ENCODE data around the gene PDZRN3. TPM values are rescaled to one million over a fixed set of nuclear protein-coding genes. Genes with fewer than 3 reads are reported as not detected.

Gene PDZRN3
- total and polyA plus RNA-seq, 2 experiments from 2014 or later: 42.9 to 60.5 TPM

DNA sequence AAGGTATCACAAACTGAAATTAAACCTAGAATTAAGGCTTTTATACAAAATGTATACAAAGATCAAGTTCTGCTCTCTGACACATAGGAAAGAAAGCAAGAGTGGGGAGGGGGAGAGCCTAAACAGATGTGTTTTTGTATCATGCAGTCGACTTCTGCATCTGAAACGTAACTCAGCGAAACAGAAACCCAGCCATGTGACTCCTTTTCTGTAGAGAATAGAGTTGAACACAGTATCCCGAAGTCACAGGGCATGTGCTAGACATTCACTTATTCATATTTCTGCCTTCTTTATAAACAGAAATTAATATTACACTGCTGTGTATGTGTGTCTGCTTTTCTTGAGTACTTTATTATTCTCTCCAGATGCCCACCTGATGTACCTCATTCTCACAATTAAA lies 121.0 kb downstream of the PDZRN3 start:
- H3K4me2 ChIP-seq: peak overlapping the region; percentile 65
- DNase-seq (ENCODE audit: low spot score): no peak
- H3K36me3 ChIP-seq (replicated peaks; ENCODE audit: insufficient read depth, low read depth): no peaks in the 10 kb centered on the region
- H3K4me1 ChIP-seq (ENCODE audit: insufficient read depth): peaks cover 13% of the 10 kb centered on the region
- 54% methylated on average over 4 of the region's 4 CpGs for WGBS (ENCODE audit: low lambda C conversion rate, missing lambda C conversion rate)
- H3K27ac ChIP-seq: peak overlapping the region; percentile 67
- H3K79me2 ChIP-seq: peaks cover 71% of the 10 kb centered on the region
- H3K9me3 ChIP-seq (ENCODE audit: low read depth): no peaks in the 10 kb centered on the region
- no peaks in the 10 kb centered on the region for H3K9me2 ChIP-seq (replicated peaks; ENCODE audit: insufficient read depth)
- H3K27me3 ChIP-seq: no peaks in the 10 kb centered on the region
- H2AFZ ChIP-seq: no peak overlapping the region
- H4K20me1 ChIP-seq (ENCODE audit: insufficient read depth, poor library complexity, severe bottlenecking): peaks cover 3% of the 10 kb centered on the region
- no peak for TF ChIP-seq EZH2phosphoT487 (IDR thresholded peaks at IDR 0.05; ENCODE audit: low read depth, severe bottlenecking, unreplicated experiment)
- no peak for TF ChIP-seq EZH2 (IDR thresholded peaks at IDR 0.05; ENCODE audit: borderline replicate concordance)
- TF ChIP-seq, protein P1, sequence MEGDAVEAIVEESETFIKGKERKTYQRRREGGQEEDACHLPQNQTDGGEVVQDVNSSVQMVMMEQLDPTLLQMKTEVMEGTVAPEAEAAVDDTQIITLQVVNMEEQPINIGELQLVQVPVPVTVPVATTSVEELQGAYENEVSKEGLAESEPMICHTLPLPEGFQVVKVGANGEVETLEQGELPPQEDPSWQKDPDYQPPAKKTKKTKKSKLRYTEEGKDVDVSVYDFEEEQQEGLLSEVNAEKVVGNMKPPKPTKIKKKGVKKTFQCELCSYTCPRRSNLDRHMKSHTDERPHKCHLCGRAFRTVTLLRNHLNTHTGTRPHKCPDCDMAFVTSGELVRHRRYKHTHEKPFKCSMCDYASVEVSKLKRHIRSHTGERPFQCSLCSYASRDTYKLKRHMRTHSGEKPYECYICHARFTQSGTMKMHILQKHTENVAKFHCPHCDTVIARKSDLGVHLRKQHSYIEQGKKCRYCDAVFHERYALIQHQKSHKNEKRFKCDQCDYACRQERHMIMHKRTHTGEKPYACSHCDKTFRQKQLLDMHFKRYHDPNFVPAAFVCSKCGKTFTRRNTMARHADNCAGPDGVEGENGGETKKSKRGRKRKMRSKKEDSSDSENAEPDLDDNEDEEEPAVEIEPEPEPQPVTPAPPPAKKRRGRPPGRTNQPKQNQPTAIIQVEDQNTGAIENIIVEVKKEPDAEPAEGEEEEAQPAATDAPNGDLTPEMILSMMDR (IDR thresholded peaks at IDR 0.05; ENCODE audit: poor library complexity): no peak
- H3K4me3 ChIP-seq: no peak overlapping the region

DNA sequence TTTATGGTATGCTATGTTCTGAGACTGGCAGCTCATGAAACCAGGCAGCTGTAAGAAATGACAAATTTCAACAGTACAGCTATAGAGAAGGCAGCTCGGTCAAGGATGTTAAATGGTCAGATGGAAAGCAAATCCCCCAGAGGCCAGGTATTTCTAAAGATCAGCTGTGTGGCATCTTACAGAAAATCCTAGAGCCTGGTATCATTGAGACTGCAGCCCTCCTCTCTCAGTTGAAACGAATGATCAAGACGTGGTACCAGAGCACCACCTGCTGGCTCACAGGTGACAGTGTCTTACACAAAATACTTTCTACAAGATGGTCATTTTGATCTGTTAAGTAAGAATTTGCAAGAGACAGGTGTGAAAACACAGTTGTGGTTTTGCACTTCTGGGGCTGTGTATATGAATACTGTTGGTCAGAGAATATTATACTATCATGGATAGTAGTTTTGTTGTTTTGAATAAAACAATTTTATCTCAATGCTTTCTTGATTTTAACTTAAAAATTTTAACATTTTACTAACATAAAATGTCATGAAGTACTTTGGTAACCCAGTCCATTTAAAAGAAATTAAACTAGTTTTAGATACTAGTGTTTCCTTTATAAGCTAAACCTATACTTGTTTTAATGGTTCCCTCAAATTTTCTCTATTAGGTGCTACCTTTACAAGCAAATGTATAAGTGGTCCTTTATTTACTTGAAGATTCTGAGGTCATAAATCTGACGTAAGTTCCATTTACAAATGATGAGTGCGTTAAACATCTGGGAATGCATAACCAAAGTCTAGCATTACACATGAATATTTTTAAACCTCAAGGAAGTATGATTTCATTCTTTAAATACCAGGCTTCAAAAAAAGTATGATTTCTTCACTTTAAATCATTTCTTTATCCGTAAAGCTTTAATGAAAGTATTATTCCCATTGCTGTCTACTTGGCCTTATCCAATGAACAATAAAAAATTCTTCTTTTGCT lies 121.8 kb downstream of the PDZRN3 start:
- H3K36me3 ChIP-seq (replicated peaks; ENCODE audit: insufficient read depth, low read depth): no peaks in the 10 kb centered on the region
- H3K27ac ChIP-seq: peak overlapping the region; percentile 67
- peak; percentile 82 for DNase-seq (ENCODE audit: low spot score)
- no peaks in the 10 kb centered on the region for H3K27me3 ChIP-seq
- H4K20me1 ChIP-seq (ENCODE audit: insufficient read depth, poor library complexity, severe bottlenecking): peaks cover 4% of the 10 kb centered on the region
- H3K9me3 ChIP-seq (ENCODE audit: low read depth): no peaks in the 10 kb centered on the region
- H3K4me1 ChIP-seq (ENCODE audit: insufficient read depth): peaks cover 10% of the 10 kb centered on the region
- 22% methylated on average over 6 of the region's 6 CpGs for WGBS (ENCODE audit: low lambda C conversion rate, missing lambda C conversion rate)
- H3K79me2 ChIP-seq: peaks cover 76% of the 10 kb centered on the region
- H3K4me3 ChIP-seq: no peak overlapping the region
- no peak overlapping the region for H2AFZ ChIP-seq
- peak overlapping the region; percentile 65 for H3K4me2 ChIP-seq
- no peaks in the 10 kb centered on the region for H3K9me2 ChIP-seq (replicated peaks; ENCODE audit: insufficient read depth)
- TF ChIP-seq EZH2 (IDR thresholded peaks at IDR 0.05; ENCODE audit: borderline replicate concordance): no peak
- TF ChIP-seq, protein P1 (IDR thresholded peaks at IDR 0.05; ENCODE audit: poor library complexity): peak; percentile 92

DNA sequence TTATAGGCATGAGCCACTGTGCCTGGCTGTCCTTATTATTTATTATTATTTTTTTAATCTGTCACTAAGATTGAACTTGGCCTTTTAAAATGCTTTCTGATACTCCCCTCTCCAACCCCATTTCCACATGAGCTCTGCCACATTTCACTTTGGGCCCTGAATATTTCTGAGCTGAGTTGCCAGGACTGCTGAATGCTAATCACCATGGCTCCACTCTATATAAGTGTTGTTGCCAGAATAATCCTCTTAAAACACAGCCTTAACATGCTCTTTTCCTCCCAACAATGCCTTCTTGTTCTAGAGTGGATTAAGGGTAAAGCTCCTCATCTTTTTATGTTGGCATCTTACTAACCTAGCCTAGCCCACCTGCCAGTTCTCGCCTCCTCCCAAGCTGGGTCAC lies 124.4 kb downstream of the PDZRN3 start:
- 95% methylated on average over 1 of the region's 1 CpG for WGBS (ENCODE audit: low lambda C conversion rate, missing lambda C conversion rate)
- H3K9me2 ChIP-seq (replicated peaks; ENCODE audit: insufficient read depth): no peaks in the 10 kb centered on the region
- no peak overlapping the region for H3K27ac ChIP-seq
- H2AFZ ChIP-seq: no peak overlapping the region
- no peaks in the 10 kb centered on the region for H3K9me3 ChIP-seq (ENCODE audit: low read depth)
- TF ChIP-seq, protein P1 (IDR thresholded peaks at IDR 0.05; ENCODE audit: poor library complexity): no peak
- TF ChIP-seq EZH2 (IDR thresholded peaks at IDR 0.05; ENCODE audit: borderline replicate concordance): no peak
- TF ChIP-seq EZH2phosphoT487 (IDR thresholded peaks at IDR 0.05; ENCODE audit: low read depth, severe bottlenecking, unreplicated experiment): no peak
- no peak overlapping the region for H3K4me3 ChIP-seq
- no peaks in the 10 kb centered on the region for H3K27me3 ChIP-seq
- DNase-seq (ENCODE audit: low spot score): no peak
- peaks cover 10% of the 10 kb centered on the region for H4K20me1 ChIP-seq (ENCODE audit: insufficient read depth, poor library complexity, severe bottlenecking)
- no peaks in the 10 kb centered on the region for H3K36me3 ChIP-seq (replicated peaks; ENCODE audit: insufficient read depth, low read depth)
- peaks cover 83% of the 10 kb centered on the region for H3K79me2 ChIP-seq
- H3K4me2 ChIP-seq: no peak overlapping the region
- H3K4me1 ChIP-seq (ENCODE audit: insufficient read depth): peaks cover 10% of the 10 kb centered on the region
